Hematopoietic multipotent progenitor cell treated with erythropoietin and hydrocortisone succinate and interleukin-3 and kit ligand, for 6 days (in vitro differentiated cells): ENCODE measurements around the gene SELENOO.
A peak's percentile ranks its signal among the peaks of the same experiment; 100 is the strongest.

ENCODE experiments used
- DNase-seq: peaks from one replicate; pipeline ENCODE4 v3.0.0-alpha.2; 2015

The SELENOO gene

DNA sequence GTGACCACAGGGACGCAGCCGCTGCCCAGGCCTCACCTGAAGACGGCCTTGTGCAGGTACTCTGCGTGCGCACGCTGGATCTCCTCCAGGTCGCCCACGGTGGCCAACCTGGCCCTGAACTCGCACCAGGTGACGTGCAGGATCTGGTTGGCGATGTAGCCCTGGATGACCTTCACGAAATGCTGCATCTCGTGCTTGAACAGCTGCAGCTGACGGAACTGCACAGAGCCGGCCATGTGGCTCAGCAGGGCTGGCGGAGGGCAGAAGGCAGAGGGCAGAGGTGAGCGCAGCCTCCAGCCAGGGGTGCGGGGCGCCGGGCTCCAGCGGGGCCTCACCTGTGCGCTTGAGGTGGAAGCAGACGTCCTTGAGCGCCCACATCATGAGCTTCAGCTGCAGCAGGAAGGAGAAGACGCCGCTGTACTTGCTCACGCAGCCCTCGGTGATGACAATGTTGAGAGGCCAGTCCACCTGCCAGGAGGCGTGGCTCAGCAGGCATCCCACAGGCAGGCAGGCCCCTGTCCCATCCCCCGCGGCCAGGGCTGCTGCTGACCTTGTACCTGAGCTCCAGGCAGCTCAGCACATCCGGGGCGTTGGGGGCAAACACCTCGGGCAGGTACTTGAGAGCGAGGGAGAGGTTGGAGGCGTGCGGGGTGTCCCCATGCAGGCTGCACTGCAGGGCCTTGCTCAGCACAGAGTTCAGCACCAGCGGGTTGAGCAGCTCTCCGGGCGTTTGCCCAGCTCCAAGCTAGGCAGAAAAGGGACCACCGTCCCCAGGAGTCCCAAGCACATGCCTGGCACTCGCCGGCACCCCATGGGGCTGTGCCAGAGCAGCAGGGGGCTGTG is 17.6 kb downstream of the SELENOO start:
- DNase-seq, result no peak

- peak; percentile 91 for DNase-seq
These were observed 18.4 kb downstream of the SELENOO start for GRCh38 chr22:50218996-50219727.

DNA sequence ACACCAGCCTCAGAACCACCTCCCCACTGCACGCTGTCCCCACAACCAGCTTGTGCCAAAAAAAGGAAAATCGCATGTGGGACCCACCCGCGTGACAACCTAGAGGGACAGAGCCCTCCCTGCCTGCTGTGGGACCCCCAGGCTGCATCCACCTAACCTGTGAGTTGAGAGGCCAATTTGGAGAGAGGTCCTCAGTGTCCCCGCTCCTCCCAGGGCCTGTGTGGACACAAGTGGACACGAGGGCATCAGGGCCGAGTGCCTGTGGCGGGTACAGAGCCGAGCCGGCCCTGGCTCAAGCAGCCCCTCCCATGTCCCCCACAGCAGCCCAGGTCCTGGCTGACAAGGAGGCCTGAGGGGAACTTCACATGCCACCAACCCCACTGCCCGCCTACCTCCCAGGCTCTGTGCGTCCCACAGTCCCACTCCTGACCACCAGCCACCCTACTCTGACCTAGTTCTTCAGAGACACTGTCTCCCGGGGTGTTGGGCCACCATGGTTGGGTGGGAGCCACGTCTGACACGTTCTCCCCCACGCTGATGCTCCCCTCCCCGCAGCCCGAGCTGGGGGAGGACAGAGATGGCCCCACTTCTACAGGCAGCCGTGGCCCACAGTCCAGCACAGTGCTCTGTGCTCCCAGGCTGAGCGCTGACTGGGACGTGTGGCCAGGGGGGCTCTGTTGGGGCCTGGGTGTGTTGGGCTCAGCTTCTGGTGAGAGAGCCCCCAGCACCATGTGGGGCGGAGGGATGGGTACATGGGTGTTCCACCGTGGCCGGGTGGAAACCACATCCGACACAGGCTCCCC is 19.2 kb downstream of the SELENOO start:
- DNase-seq, result no peak

DNA sequence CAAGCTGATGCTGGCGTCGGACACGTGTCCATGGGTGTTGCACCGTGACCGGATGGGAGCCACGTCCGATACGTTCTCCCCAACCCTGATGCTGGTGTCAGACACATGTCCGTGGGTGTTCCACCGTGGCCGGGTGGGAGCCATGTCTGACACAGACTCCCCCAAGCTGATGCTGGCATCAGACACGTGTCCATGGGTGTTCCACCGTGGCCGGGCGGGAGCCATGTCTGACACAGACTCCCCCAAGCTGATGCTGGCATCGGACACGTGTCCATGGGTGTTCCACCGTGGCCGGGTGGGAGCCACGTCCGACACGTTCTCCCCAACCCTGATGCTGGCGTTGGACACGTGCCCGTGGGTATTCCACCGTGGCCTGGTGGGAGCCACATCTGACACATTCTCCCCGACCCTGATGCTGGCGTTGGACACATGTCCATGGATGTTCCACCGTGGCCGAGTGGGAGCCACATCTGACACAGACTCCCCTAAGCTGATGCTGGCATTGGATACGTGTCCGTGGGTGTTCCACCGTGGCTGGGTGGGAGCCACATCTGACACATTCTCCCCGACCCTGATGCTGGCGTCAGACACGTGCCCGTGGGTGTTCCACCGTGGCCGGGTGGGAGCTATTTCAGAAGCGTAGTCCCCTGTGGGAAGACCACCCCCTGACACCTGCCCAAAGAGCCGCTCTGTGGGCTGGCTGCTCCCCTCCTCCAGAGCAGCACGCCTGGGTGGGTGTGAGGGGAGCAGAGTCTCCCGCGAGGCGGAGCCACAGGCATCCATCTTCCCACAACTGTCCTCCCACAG is 20.0 kb downstream of the SELENOO start:
- DNase-seq, result no peak

- DNase-seq, result no peak
These were observed 20.8 kb downstream of the SELENOO start for GRCh38 chr22:50221410-50222300.

DNA sequence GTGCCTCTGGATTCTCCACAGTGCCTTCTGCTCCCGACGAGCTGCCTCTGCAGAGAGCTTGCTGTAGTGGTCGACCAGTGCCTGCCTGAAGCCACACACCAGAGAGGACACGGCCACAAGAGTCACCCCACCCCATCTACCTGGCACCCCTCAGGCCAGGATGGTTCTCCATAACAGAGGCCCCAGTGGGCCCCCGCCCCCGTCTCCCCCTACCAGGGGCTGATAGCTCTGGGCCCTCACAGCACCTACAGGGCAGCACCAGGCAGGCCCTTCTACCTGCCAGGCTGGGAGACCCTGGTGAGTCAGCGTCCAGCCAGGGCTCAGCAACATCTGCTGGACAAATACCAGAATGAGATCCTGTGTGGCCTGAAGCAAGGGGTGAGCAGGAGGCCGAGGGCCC is 21.7 kb downstream of the SELENOO start:
- no peak for DNase-seq

DNA sequence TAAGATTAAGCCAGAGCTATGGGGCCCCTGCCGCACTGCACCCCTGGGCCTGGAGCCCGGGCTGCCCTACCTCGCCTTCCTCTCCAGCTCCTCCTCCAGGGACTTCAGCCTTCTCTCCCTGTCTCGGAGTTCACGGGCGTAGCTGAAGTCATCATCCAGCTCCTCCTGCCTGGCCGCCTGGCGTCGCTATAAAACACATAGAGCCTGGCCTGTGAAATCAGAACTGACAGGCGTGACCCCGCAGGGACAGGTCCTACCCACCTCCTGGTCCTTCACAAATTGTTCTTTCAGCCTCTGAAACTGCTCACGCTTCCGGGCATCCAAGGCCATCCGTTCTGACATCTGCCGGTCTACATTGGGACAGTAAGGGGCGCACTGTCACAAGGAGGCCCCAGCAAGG is 23.3 kb downstream of the SELENOO start:
- no peak for DNase-seq

- DNase-seq, result no peak
These were observed 24.6 kb downstream of the SELENOO start for GRCh38 chr22:50225200-50225969.

DNA sequence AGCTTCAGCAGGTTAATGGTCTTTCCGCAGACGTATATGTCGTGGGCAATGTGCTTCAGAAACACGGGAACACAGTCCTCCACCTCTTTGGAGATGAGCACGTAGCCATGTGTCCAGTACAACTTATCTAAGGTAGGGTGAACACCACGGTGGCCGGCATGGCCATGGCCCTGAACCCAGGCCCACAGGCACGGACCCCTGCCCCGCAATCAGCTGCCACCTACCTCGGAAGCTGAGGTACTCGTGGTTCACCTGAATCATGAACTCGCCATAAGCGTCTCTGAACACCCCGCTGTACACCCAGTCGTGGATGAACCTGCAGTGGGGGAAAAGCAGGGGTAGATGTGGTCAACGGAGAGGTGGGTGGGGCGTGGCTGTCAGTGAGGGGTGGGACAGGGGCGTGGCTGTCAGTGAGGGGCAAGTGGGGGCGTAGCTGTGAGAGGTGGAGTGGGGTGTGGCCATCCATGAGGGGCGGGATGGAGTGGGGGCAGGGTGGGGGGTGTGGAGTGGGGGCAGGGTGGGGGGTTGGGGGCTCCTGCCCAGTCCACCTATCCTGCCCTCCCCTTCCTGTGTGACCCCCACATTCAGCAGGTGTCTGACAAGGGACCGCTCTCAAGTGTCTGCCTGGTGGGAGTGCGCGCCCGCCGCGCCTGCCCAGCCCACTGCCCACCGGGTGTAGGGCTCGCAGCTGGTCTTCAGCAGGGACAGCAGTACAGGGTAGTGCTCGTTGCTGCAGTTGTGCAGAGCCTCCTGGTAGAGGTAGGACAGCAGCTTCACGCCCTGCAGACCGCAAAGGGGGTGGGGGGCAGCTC is 25.5 kb downstream of the SELENOO start:
- no peak for DNase-seq

DNA sequence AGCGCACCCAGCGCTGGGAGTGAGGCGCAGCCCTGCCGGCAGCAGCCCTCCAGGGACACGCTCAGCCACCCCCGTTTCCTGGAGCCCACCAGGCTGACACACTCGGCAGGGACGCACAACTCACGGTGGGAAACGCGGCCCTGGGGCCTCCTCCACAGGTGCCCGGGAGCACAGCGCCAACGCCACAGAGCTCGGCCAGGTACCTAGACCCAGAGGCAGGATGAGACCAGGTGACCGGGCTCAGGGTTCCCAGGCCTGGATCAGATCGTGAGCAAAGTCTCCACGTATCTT is 26.0 kb downstream of the SELENOO start:
- no peak for DNase-seq

GRCh38 chr22:50227579-50228215 is 26.9 kb downstream of the SELENOO start:
- no peak for DNase-seq

GRCh38 chr22:50228366-50228765 is 27.6 kb downstream of the SELENOO start:
- no peak for DNase-seq

- DNase-seq, result no peak
These were observed 28.6 kb downstream of the SELENOO start for GRCh38 chr22:50229370-50229769.

GRCh38 chr22:50232481-50233151 is 31.8 kb downstream of the SELENOO start:
- no peak for DNase-seq

DNA sequence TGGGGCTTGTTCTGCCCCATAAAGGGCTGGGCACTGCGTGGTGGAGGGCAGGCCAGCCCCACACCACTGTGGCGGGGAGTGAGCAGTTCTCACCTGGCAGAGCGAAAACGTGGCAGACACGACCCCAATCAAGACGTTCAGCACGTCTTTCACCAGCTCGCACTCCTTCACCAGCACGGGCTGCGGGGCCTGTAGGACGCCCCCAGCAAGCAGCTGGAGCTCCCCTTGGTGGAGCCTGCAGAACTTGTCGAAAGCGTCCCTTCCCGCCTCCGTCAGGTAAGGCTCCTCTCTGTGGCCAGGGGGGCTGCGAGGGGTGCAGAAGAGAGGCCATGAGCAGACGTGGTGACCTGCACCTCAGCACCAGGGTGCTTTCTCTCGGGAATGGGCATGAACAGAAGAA is 32.4 kb downstream of the SELENOO start:
- no peak for DNase-seq

DNA sequence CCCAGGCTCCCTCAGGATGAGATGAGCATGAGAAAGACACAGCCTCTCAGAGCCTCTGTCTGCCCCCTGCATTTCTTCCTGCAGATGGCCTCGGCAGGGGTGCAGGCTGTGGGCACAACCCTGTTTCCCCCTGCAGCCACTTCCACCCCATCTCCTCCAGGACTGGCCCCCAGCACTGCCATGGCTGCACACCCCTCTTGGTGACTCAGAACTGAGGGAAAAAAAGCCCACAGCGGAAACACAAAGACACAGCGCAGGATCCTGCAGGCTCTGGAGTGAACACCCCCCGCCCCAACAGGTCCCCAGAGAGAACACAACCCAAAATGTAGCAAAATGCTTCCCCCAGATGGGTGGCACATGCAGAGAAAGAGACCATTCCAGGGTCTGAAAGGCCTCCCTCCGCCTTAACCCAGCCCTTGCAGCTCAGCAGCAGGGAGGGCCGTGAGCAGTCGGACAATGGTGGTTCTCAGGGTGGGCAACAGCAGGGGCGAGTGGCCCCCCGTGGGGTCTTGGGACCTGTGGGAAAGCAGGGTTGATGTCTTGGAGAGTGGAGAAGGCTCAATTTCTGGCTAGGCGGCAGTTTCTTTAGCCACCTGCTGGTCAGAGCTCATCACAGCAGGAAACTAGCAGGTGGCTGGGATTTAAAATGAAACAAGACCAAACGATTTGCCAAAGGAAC is 36.1 kb downstream of the SELENOO start:
- peak; percentile 58 for DNase-seq

DNA sequence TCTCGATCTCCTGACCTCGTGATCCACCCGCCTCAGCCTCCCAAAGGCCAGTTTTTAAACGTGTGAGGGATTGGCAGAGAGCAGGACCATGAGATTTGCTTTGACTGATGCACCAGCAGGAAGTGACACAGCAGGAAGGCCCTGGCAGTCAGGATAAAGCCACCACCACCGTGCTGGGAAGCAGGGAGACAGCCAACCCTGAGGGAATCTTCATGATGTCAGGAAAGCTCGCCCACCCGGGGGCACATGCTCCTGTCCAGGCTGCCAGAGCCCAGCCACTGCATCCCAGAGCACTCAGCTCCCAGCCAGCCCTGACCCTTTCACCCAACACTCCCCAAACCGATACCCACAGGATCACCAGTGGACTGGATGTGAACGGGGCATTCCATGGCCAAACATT is 37.9 kb downstream of the SELENOO start:
- DNase-seq, result no peak

GRCh38 chr22:50242406-50242949 is 41.7 kb downstream of the SELENOO start:
- DNase-seq, result no peak
